ENCODE results near the gene MED15. TPM values are rescaled to one million over a fixed set of nuclear protein-coding genes. Genes with fewer than 3 reads are reported as not detected.

MED15 gene
- total RNA-seq, 4 donors from 2014 or later, result 34.0 to 54.1 (median 38.9) TPM

DNA sequence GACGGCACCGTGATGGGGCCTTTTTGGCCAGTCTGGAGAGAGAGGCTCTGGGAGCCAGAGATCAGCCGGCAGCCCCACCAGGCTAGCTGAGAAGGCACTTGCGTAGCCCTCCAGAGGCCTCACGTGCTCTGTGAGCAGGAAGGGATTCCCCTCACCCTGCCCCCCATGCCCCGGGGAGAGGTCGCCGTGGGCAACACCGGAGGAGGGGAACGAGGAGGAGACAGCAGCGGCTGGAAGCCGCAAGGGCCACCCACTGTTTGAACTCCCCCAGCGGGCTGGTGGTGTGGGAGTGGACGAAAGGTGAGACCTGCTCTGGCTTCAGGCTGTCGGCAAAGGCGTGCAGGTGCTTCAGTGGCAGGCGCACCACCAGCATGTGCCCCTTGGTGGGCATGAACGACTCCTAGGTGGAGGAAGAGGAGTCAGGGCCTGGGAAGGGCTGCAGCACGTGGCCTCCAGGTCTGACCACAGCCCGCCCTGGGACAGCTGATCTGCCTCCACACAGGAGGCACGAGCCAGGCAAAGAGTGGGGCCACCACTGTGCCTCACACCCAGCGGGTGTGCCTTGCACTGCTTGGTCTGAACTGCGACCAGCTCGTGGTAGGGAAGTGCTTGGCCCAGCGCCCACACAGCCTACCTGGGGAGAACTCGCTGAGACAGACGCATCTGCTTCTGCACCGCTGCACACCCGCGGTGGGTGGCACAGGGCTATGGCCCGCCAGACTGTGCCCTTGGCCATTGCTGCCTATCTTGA lies 99.9 kb downstream of the MED15 start:
- H3K36me3 ChIP-seq, result no peaks in the 10 kb centered on the region
- H3K4me1 ChIP-seq, result no peaks in the 10 kb centered on the region
- WGBS, result 66% methylated on average over 21 of the region's 31 CpGs
- TF ChIP-seq EP300 (IDR thresholded peaks at IDR 0.05), result no peak
- no peak for TF ChIP-seq POLR2AphosphoS5 (IDR thresholded peaks at IDR 0.05)
- no peak for TF ChIP-seq POLR2A (IDR thresholded peaks at IDR 0.05; ENCODE audit: low read depth)
- TF ChIP-seq, protein P1, sequence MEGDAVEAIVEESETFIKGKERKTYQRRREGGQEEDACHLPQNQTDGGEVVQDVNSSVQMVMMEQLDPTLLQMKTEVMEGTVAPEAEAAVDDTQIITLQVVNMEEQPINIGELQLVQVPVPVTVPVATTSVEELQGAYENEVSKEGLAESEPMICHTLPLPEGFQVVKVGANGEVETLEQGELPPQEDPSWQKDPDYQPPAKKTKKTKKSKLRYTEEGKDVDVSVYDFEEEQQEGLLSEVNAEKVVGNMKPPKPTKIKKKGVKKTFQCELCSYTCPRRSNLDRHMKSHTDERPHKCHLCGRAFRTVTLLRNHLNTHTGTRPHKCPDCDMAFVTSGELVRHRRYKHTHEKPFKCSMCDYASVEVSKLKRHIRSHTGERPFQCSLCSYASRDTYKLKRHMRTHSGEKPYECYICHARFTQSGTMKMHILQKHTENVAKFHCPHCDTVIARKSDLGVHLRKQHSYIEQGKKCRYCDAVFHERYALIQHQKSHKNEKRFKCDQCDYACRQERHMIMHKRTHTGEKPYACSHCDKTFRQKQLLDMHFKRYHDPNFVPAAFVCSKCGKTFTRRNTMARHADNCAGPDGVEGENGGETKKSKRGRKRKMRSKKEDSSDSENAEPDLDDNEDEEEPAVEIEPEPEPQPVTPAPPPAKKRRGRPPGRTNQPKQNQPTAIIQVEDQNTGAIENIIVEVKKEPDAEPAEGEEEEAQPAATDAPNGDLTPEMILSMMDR (IDR thresholded peaks at IDR 0.05), result no peak
- H3K9me3 ChIP-seq, result no peaks in the 10 kb centered on the region
- intact Hi-C loops (cut with DNase I), result no loop called here
- DNase-seq (ENCODE audit: extremely low spot score), result no peak
- no peak overlapping the region for H3K4me3 ChIP-seq
- peaks cover 0 to 4% (median 0%) of the 10 kb centered on the region in 4 donors for H3K27me3 ChIP-seq
- no peak overlapping the region for H3K27ac ChIP-seq (replicated peaks in 1 of 4)

DNA sequence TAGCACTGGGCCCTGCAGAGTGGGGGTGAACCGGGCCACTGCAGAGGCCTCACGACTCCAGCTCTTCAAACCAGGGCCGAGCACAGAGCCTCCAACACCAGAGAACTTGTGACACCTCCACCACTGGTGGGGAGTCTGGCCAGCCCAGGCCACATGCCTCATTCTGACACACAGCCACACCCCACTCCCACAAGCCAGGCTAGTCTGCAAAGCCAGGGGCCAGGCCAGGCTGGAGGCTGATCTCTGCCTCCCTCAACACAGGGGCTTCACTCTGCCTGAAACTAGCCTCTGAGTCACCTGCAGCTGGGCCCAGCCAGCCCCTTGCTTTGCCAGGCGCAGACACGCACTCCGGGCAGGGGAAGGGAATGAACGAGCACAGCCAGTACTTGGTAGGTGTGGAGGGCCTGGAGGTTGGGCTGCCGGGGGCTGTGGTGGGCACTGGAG lies 102.9 kb downstream of the MED15 start:
- Histone ChIP-seq H3K27me3 (peaks cover 0 to 4% (median 0%) of the 10 kb centered on the region in 4 donors), H3K9me3 (no peaks in the 10 kb centered on the region), H3K4me1 (no peaks in the 10 kb centered on the region), H3K36me3 (no peaks in the 10 kb centered on the region), H3K27ac (replicated peaks in 1 of 4) (no peak overlapping the region), H3K4me3 (no peak overlapping the region)
- DNase-seq (ENCODE audit: extremely low spot score), result no peak
- TF ChIP-seq EP300 (IDR thresholded peaks at IDR 0.05) (no peak), POLR2AphosphoS5 (IDR thresholded peaks at IDR 0.05) (no peak), POLR2A (IDR thresholded peaks at IDR 0.05; ENCODE audit: low read depth) (no peak)
- TF ChIP-seq, protein P1 (IDR thresholded peaks at IDR 0.05), result no peak
- intact Hi-C loops (cut with DNase I), result no loop called here
- 90% methylated on average over 5 of the region's 8 CpGs for WGBS

DNA sequence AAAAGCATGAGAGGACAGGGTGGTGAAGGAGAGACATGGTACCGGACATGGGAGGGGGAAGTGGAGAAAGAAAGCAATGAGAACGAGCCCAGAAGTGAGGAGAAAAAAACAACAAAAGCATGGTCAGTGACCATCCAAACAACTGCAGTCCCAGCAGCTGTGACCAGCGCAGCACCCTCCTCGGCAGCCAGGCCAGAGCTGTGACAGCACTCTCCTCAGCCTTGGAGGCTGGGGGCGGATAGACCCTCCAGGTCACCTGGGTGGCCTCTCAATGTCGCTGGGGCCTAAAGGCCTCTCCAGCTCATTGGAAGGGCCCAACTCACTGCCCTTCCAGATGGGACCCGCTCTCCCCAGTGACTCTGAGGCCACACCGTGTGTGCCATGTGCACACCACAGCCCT lies 103.3 kb downstream of the MED15 start:
- H3K27ac ChIP-seq (replicated peaks in 1 of 4), result no peak overlapping the region
- 80% methylated on average over 6 of the region's 8 CpGs for WGBS

DNA sequence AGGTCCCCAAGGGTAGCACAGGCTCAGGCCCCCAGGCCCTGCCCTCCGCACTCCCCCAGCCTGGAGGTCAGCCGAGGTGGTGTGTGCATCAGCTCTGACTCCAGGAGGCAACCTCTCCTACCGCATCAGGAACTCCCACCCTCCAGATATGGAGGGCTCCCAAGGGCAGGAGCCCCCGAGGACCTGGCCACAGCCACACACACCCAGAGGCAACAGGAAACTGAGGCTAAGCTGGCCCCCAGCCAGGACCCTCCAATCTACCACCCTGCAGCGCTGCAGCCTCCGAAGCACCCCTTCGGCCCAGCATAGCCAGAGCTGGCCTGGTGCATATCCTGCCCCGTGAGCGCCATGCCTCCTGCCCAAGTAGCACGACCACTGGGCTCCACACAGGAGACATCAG lies 104.0 kb downstream of the MED15 start:
- WGBS, result 79% methylated on average over 8 of the region's 10 CpGs
- Histone ChIP-seq H3K4me1 (no peaks in the 10 kb centered on the region), H3K4me3 (no peak overlapping the region), H3K27me3 (peaks cover 0 to 4% (median 0%) of the 10 kb centered on the region in 4 donors), H3K9me3 (no peaks in the 10 kb centered on the region), H3K36me3 (no peaks in the 10 kb centered on the region), H3K27ac (replicated peaks in 1 of 4) (no peak overlapping the region)
- TF ChIP-seq POLR2AphosphoS5 (IDR thresholded peaks at IDR 0.05) (no peak), EP300 (IDR thresholded peaks at IDR 0.05) (no peak), POLR2A (IDR thresholded peaks at IDR 0.05; ENCODE audit: low read depth) (no peak)
- TF ChIP-seq, protein P1 (IDR thresholded peaks at IDR 0.05), result no peak
- DNase-seq (ENCODE audit: extremely low spot score), result no peak
- intact Hi-C loops (cut with DNase I), result no loop called here

More for the DNA sequence above, 103.3 kb downstream of the MED15 start:
- intact Hi-C loops (cut with DNase I), result no loop called here
- no peak for DNase-seq (ENCODE audit: extremely low spot score)
- H3K27me3 ChIP-seq, result peaks cover 0 to 4% (median 0%) of the 10 kb centered on the region in 4 donors
- no peaks in the 10 kb centered on the region for H3K4me1 ChIP-seq
- no peak overlapping the region for H3K4me3 ChIP-seq
- no peaks in the 10 kb centered on the region for H3K36me3 ChIP-seq
- no peaks in the 10 kb centered on the region for H3K9me3 ChIP-seq
- TF ChIP-seq POLR2A (IDR thresholded peaks at IDR 0.05; ENCODE audit: low read depth) (no peak), POLR2AphosphoS5 (IDR thresholded peaks at IDR 0.05) (no peak), EP300 (IDR thresholded peaks at IDR 0.05) (no peak)
- TF ChIP-seq, protein P1 (IDR thresholded peaks at IDR 0.05), result no peak

Data from esophagus muscularis mucosa (tissue), 4 donors.